Parathyroid adenoma (tissue), 2 donors: Measurements from ENCODE around the gene TEAD1.

ENCODE experiments used
- H2AFZ ChIP-seq: fragments of 300-600 bp; sonication (generic); one replicate; pipeline ENCODE4 v1.7.0; 2017; ENCODE audit warnings: antibody characterized with exemption, mild to moderate bottlenecking
- H3K27ac ChIP-seq: fragments of 300-600 bp; sonication (generic); one replicate; pipeline ENCODE4 v1.7.0; 2017
- H3K27me3 ChIP-seq: fragments of 300-600 bp; sonication (generic); one replicate; pipeline ENCODE4 v1.7.0; 2017; ENCODE audit warnings: low read length; ENCODE audit not compliant: control insufficient read depth, insufficient read depth
- H3K36me3 ChIP-seq: fragments of 300-600 bp; sonication (generic); one replicate; pipeline ENCODE4 v1.7.0; 2017; ENCODE audit warnings: low read length; ENCODE audit not compliant: control insufficient read depth, insufficient read depth
- H3K4me1 ChIP-seq: fragments of 300-600 bp; sonication (generic); one replicate; pipeline ENCODE4 v1.7.0; 2017; ENCODE audit warnings: control low read depth
- H3K4me2 ChIP-seq: fragments of 300-600 bp; sonication (generic); one replicate; pipeline ENCODE4 v1.7.0; 2017; ENCODE audit warnings: low read length
- H3K4me3 ChIP-seq: fragments of 300-600 bp; sonication (generic); one replicate; pipeline ENCODE4 v1.7.0; 2017; ENCODE audit warnings: low read depth, low read length
- H3K79me2 ChIP-seq: fragments of 300-600 bp; sonication (generic); one replicate; pipeline ENCODE4 v1.7.0; 2017; ENCODE audit warnings: control low read depth
- H3K9ac ChIP-seq: fragments of 300-600 bp; sonication (generic); one replicate; pipeline ENCODE4 v1.7.0; 2017; ENCODE audit warnings: mild to moderate bottlenecking
- H3K9me3 ChIP-seq: fragments of 300-600 bp; sonication (generic); one replicate; pipeline ENCODE4 v1.7.0; 2017; ENCODE audit warnings: low read length; ENCODE audit not compliant: control insufficient read depth
- TF ChIP-seq, protein P1 (sequence below): fragments of 300-600 bp; sonication (generic); IDR thresholded peaks from one replicate; pipeline ENCODE4 v1.7.0; 2017; ENCODE audit warnings: antibody characterized with exemption, mild to moderate bottlenecking
- donor health status: primary hyperparathyroidism.

Gene TEAD1

DNA sequence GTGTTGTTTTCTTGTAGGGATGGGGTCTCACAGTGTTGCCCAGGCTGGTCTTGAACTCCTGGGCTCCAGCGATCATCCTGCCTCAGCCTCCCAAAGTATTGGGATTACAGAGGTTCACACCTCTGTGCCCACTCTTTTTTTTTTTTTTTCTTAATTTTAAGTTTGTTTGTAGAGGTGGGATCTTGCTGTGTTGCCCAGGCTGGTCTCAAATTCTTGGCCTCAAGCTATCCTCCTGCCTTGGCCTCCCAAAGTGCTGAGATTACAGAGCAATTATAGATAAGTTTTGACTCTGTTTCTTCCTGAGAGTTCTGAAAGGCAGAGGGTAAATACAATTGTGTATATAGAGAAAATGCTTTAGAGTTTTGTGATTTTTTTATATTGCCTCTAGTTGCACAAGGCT, 160.4 kb downstream of the TEAD1 start:
- TF ChIP-seq, protein P1, sequence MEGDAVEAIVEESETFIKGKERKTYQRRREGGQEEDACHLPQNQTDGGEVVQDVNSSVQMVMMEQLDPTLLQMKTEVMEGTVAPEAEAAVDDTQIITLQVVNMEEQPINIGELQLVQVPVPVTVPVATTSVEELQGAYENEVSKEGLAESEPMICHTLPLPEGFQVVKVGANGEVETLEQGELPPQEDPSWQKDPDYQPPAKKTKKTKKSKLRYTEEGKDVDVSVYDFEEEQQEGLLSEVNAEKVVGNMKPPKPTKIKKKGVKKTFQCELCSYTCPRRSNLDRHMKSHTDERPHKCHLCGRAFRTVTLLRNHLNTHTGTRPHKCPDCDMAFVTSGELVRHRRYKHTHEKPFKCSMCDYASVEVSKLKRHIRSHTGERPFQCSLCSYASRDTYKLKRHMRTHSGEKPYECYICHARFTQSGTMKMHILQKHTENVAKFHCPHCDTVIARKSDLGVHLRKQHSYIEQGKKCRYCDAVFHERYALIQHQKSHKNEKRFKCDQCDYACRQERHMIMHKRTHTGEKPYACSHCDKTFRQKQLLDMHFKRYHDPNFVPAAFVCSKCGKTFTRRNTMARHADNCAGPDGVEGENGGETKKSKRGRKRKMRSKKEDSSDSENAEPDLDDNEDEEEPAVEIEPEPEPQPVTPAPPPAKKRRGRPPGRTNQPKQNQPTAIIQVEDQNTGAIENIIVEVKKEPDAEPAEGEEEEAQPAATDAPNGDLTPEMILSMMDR = no peak
- H3K9me3 ChIP-seq = no peaks in the 10 kb centered on the region
- no peak overlapping the region for H2AFZ ChIP-seq
- H3K4me1 ChIP-seq = no peaks in the 10 kb centered on the region
- H3K4me3 ChIP-seq = no peak overlapping the region
- H3K79me2 ChIP-seq = peaks cover 15% of the 10 kb centered on the region
- H3K36me3 ChIP-seq = no peaks in the 10 kb centered on the region
- H3K27me3 ChIP-seq = no peaks in the 10 kb centered on the region
- H3K27ac ChIP-seq = no peak overlapping the region
- H3K9ac ChIP-seq = no peak overlapping the region
- H3K4me2 ChIP-seq = no peak overlapping the region

- no peak overlapping the region for H3K27ac ChIP-seq
- no peak overlapping the region for H2AFZ ChIP-seq
- TF ChIP-seq, protein P1 = no peak
- no peaks in the 10 kb centered on the region for H3K9me3 ChIP-seq
- H3K79me2 ChIP-seq = peaks cover 13% of the 10 kb centered on the region
- H3K4me3 ChIP-seq = no peak overlapping the region
- H3K9ac ChIP-seq = no peak overlapping the region
- no peak overlapping the region for H3K4me2 ChIP-seq
- no peaks in the 10 kb centered on the region for H3K27me3 ChIP-seq
- H3K36me3 ChIP-seq = no peaks in the 10 kb centered on the region
- no peaks in the 10 kb centered on the region for H3K4me1 ChIP-seq
Observed at GRCh38 chr11:12835286-12835685, 161.1 kb downstream of the TEAD1 start.

DNA sequence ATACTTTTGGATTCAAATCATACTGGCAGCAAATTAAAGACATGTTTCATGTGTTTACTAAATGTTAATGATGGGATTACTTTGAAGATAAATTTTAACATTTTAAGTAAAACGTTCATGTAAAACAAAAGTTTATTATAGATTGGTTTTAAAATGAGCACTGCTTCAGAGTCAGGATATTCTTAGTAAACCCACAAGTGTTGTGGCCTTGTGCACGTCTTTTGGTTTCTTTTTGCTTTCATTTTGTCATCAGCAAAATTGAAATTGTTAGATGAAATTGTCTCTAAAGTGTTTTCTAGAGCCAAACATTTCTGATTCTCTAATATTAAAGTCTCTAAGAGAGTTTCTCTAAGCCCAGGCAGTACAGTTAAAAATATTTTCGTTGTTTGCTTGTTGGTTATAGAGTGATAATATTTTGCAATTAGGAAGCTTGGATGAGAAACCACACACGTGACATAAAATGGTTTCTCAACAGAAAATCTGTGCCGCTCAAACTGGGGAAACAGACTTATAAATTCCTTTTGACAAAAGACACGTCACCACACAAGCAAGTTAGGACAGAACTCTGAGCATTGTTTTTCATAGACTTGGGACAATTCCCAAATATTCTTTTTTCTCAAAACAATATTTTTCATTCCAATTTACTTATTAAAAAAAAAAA, 164.4 kb downstream of the TEAD1 start:
- peaks cover 2% of the 10 kb centered on the region for H3K4me1 ChIP-seq
- H3K36me3 ChIP-seq = no peaks in the 10 kb centered on the region
- no peak overlapping the region for H3K27ac ChIP-seq
- H2AFZ ChIP-seq = no peak overlapping the region
- no peaks in the 10 kb centered on the region for H3K9me3 ChIP-seq
- no peak overlapping the region for H3K4me3 ChIP-seq
- H3K27me3 ChIP-seq = no peaks in the 10 kb centered on the region
- peaks cover 13% of the 10 kb centered on the region for H3K79me2 ChIP-seq
- H3K4me2 ChIP-seq = no peak overlapping the region
- TF ChIP-seq, protein P1 = no peak
- H3K9ac ChIP-seq = no peak overlapping the region

- TF ChIP-seq, protein P1 = no peak
- H3K36me3 ChIP-seq = no peaks in the 10 kb centered on the region
- H3K4me1 ChIP-seq = peaks cover 2% of the 10 kb centered on the region
- H3K79me2 ChIP-seq = peaks cover 6% of the 10 kb centered on the region
- H3K9ac ChIP-seq = no peak overlapping the region
- H3K27me3 ChIP-seq = no peaks in the 10 kb centered on the region
- H3K4me3 ChIP-seq = no peak overlapping the region
- peak overlapping the region; percentile 5 for H3K27ac ChIP-seq
- H2AFZ ChIP-seq = no peak overlapping the region
- H3K4me2 ChIP-seq = no peak overlapping the region
- H3K9me3 ChIP-seq = no peaks in the 10 kb centered on the region
Observed at GRCh38 chr11:12840871-12841660, 166.8 kb downstream of the TEAD1 start.
